ENCODE results near the gene GLCCI1.

GLCCI1 gene

GRCh38 chr7:7959979-7960670, 8.5 kb upstream of the GLCCI1 start:
- no peak for TF ChIP-seq CTCF (conservative IDR thresholded peaks at IDR 0.05; ENCODE audit: low read depth, low read length)
- no peak overlapping the region for H3K4me3 ChIP-seq (ENCODE audit: low read depth, low read length)
- no peak for DNase-seq (ENCODE audit: low read depth)

- H3K4me3 ChIP-seq (ENCODE audit: low read depth, low read length), result no peak overlapping the region
- peak; percentile 67 for DNase-seq (ENCODE audit: low read depth)
- no peak for TF ChIP-seq CTCF (conservative IDR thresholded peaks at IDR 0.05; ENCODE audit: low read depth, low read length)
These were observed 5.7 kb upstream of the GLCCI1 start for GRCh38 chr7:7962851-7963250.

- TF ChIP-seq CTCF (conservative IDR thresholded peaks at IDR 0.05; ENCODE audit: low read depth, low read length), result no peak
- DNase-seq (ENCODE audit: low read depth), result no peak
These were observed 4.3 kb upstream of the GLCCI1 start for GRCh38 chr7:7964250-7964649.

GRCh38 chr7:7964691-7965090, 3.9 kb upstream of the GLCCI1 start:
- DNase-seq (ENCODE audit: low read depth), result no peak
- TF ChIP-seq CTCF (conservative IDR thresholded peaks at IDR 0.05; ENCODE audit: low read depth, low read length), result no peak
- H3K4me3 ChIP-seq (ENCODE audit: low read depth, low read length), result no peak overlapping the region

More at GRCh38 chr7:7964250-7964649, 4.3 kb upstream of the GLCCI1 start:
- no peak overlapping the region for H3K4me3 ChIP-seq (ENCODE audit: low read depth, low read length)

- no peak overlapping the region for H3K4me3 ChIP-seq (ENCODE audit: low read depth, low read length)
- no peak for TF ChIP-seq CTCF (conservative IDR thresholded peaks at IDR 0.05; ENCODE audit: low read depth, low read length)
- no peak for DNase-seq (ENCODE audit: low read depth)
These were observed 3.3 kb upstream of the GLCCI1 start for GRCh38 chr7:7965301-7965700.

GRCh38 chr7:7966141-7966734, 2.4 kb upstream of the GLCCI1 start:
- TF ChIP-seq CTCF (conservative IDR thresholded peaks at IDR 0.05; ENCODE audit: low read depth, low read length), result no peak
- no peak for DNase-seq (ENCODE audit: low read depth)
- no peak overlapping the region for H3K4me3 ChIP-seq (ENCODE audit: low read depth, low read length)

Data from choroid plexus epithelial cell (primary cell).